ENCODE results near the gene KIF20B.

DNA sequence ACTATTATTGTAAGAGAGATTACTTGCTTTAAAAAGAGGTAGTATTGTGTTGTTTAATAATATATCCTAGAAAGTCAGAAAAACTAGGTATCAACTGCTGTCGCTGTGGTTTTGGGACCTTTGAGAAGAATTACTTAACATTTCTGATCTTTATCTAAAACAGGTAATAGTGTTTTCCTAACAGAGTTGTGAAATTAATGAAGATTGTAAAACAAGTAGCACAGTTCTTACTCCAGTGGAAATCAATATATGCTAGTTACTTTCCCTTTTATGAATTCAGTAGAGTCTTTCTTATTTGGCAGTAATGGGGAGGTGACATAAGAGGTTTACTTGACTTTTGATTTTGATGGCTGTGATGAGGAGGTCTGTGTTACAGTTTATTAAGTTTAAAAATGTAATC, 58.1 kb downstream of the KIF20B start:
- TF ChIP-seq POLR2A (IDR thresholded peaks at IDR 0.05) (no peak), POLR2AphosphoS5 (IDR thresholded peaks at IDR 0.05) (no peak)
- TF ChIP-seq, protein P1, sequence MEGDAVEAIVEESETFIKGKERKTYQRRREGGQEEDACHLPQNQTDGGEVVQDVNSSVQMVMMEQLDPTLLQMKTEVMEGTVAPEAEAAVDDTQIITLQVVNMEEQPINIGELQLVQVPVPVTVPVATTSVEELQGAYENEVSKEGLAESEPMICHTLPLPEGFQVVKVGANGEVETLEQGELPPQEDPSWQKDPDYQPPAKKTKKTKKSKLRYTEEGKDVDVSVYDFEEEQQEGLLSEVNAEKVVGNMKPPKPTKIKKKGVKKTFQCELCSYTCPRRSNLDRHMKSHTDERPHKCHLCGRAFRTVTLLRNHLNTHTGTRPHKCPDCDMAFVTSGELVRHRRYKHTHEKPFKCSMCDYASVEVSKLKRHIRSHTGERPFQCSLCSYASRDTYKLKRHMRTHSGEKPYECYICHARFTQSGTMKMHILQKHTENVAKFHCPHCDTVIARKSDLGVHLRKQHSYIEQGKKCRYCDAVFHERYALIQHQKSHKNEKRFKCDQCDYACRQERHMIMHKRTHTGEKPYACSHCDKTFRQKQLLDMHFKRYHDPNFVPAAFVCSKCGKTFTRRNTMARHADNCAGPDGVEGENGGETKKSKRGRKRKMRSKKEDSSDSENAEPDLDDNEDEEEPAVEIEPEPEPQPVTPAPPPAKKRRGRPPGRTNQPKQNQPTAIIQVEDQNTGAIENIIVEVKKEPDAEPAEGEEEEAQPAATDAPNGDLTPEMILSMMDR (IDR thresholded peaks at IDR 0.05 in 8 of 11, conservative IDR thresholded peaks at IDR 0.05 in 3 of 11) = no peak

All from spleen (tissue), 7 donors.